HEK293 (cell line): ENCODE measurements around the gene ATF5.

ENCODE experiments used
- ZNF76 ChIP-seq: fragments of 450-650 bp; formaldehyde crosslinking; IDR thresholded peaks from 2 replicates; pipeline ENCODE4; 2016; ENCODE audit warnings: low read depth, missing biosample characterization, missing genetic modification characterization, borderline replicate concordance
- ZNF768 ChIP-seq: fragments of 450-650 bp; formaldehyde crosslinking; IDR thresholded peaks from 2 replicates; pipeline ENCODE4 v1.5.1; 2018; ENCODE audit warnings: missing biosample characterization, mild to moderate bottlenecking, missing genetic modification characterization

DNA sequence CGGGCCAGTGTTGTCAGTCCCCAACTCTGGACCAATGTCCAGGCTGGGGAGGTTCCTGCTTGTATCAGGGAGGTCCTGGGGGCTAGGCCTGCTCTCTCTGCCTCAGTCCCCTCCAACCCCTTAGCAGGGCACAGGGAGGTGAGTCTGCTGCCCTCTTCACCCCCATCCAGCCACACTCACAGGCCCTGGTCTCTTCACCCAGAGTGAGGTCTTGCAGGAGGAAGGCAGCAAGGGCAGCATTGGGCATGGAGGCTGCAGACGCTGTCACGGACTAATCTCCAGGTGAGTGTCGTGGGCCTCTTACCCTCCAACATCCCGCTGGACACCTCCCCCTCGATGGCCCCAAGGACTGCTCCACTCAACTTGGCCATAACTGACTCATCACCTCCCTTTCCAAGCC, 43.8 kb downstream of the ATF5 start:
- TF ChIP-seq ZNF768 (tag by site-specific recombination), result no peak
- no peak for TF ChIP-seq ZNF76
